ENCODE results near the gene PTGIS.

- TF ChIP-seq, protein P1, sequence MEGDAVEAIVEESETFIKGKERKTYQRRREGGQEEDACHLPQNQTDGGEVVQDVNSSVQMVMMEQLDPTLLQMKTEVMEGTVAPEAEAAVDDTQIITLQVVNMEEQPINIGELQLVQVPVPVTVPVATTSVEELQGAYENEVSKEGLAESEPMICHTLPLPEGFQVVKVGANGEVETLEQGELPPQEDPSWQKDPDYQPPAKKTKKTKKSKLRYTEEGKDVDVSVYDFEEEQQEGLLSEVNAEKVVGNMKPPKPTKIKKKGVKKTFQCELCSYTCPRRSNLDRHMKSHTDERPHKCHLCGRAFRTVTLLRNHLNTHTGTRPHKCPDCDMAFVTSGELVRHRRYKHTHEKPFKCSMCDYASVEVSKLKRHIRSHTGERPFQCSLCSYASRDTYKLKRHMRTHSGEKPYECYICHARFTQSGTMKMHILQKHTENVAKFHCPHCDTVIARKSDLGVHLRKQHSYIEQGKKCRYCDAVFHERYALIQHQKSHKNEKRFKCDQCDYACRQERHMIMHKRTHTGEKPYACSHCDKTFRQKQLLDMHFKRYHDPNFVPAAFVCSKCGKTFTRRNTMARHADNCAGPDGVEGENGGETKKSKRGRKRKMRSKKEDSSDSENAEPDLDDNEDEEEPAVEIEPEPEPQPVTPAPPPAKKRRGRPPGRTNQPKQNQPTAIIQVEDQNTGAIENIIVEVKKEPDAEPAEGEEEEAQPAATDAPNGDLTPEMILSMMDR (IDR thresholded peaks at IDR 0.05): no peak
- TF ChIP-seq POLR2A (IDR thresholded peaks at IDR 0.05): no peak
These were observed 112.2 kb downstream of the PTGIS start for GRCh38 chr20:49455691-49456090.

All from thyroid gland (tissue), 4 donors.